Hematopoietic multipotent progenitor cell treated with erythropoietin and hydrocortisone succinate and interleukin-3 and kit ligand, for 8 days (in vitro differentiated cells): ENCODE measurements around the gene ABLIM2.

Experiments
- DNase-seq: peaks from one replicate; pipeline ENCODE4 v3.0.0-alpha.2; 2015

Gene ABLIM2

DNA sequence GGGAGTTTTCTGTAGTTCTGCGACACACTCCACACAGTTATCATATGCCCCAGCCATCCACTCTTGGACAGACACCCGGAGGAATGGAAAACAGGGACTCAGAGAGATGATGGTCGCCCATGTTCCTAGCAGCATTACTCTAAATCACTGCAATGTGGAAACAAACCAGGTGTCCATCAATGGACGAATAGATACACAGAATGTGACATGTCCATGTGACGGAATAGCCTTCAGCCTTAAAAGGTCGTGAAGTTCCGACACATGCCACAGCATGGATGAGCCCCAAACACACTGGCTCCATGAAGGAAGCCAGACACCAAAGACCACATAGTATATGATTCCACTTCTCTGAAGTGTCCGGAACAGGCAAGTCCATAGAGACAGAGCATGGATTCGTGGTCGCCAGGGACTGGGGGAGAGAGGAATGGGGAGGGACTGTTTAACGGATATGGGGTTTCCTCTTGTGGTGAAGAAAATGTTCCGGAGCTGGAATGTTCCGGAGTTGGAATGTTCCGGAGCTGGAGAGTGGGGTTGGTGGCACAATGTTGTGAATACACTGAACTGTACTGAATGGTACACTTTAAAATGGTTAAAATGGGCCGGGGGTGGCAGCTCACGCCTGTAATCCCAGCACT is 190.2 kb downstream of the ABLIM2 start:
- DNase-seq = no peak

GRCh38 chr4:7967501-7968261 is 190.9 kb downstream of the ABLIM2 start:
- no peak for DNase-seq

- DNase-seq = no peak
Observed at GRCh38 chr4:7967063-7967440, 191.6 kb downstream of the ABLIM2 start.

GRCh38 chr4:7966281-7967062 is 192.1 kb downstream of the ABLIM2 start:
- no peak for DNase-seq

GRCh38 chr4:7964890-7965662 is 193.5 kb downstream of the ABLIM2 start:
- no peak for DNase-seq

GRCh38 chr4:7964459-7964858 is 194.2 kb downstream of the ABLIM2 start:
- no peak for DNase-seq

DNA sequence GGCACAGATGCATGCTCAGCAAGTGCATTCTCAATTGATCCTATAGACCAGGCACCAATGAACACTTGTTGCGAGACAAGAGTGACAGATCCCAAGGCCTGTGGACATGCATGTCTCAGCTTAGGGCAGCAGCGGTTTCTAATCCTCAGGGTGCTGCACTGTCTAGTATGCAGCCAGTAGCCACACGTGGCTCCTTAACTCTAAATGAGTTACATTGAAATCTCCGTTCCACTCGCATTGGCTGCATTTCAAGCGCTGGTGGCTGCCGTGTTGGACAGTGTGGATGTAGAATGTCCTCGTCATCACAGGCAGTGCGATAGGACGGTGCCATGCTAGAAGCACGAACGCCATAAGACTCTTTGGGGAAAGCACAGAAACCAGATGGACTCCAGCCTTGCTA is 194.9 kb downstream of the ABLIM2 start:
- no peak for DNase-seq

DNA sequence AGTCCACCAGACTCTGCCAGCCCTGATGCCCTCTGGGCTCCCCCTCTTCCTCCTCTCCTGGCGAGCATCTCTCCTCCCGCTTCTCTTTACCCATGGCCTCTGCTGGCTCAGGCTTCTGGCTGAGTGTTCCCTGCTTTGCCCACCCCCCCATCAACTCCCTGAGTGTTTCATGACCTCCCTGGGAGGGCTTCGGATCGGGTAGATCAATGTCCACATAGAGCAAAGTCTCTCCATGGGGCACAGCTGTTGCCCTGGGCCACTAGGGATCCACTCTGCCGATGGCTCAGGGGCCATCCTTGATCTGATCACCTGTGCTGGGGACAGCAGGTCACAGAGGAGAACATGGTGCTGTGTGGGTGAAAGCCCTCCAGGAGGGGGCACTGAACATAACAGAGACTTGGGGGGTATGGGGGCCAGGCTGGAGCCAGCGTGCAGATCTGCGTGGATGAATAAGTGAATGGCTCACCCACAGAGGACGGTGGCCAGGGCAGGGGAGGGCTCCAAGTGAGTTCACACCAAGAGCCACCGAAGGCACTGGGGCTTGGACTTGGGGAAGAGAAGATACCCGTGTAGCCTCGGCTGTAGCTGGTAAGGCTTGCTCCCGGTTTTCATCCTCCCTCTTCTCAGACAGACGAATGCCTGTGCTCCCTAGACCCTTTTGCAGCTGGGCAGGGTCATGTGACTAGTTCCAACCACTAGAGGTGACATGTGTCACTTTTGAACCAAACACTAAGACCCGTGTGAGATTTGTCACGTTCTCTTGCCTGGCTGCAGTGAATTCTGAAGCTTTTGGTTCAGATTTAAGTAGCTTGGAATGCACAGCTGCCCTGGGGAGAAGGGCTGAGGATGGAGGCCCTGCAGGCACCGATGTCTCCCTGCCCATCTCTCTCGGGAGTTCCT is 195.8 kb downstream of the ABLIM2 start:
- DNase-seq = no peak

GRCh38 chr4:7960790-7961655 is 197.6 kb downstream of the ABLIM2 start:
- no peak for DNase-seq

DNA sequence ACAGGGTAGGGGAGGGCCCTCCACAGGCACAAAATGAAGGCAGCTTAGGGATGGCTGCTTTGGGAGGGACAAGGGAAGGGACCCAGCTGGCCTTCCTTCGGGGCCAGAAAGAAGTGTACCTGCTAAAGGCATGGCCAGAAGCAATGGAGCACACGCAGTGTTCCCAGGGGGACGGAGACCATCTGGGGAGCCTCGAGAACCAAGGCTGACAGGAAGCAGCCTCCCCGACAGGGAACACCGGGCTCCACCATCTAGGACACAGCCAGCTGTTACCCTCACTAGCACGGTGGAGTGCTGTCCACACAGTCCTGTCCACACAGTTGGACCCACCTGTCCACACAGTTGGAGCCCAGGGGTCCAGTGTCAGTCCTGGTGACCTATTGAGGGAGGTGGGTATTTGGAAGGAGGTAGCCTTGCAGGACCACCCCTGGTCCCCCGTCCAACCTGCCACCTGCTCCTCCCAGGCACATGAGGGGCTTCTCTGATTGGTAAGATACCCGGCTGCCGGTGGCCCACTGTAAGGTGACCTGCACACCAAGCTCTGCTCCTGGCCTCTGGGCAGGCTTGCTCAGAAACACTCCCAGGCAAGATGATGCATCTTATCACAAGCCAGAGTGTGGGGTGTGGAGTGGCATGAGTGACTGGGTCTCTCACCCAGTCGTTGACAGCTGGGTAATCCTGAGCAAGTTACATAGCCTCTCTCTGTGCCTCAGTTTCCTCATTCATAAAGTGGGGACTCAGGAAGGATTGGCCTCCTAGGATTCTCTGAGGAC is 198.4 kb downstream of the ABLIM2 start:
- no peak for DNase-seq

- DNase-seq = no peak
Observed at GRCh38 chr4:7959078-7959477, 199.5 kb downstream of the ABLIM2 start.

GRCh38 chr4:7956934-7957656 is 201.5 kb downstream of the ABLIM2 start:
- DNase-seq = no peak

- DNase-seq = no peak
Observed at GRCh38 chr4:7956270-7956808, 202.3 kb downstream of the ABLIM2 start.

DNA sequence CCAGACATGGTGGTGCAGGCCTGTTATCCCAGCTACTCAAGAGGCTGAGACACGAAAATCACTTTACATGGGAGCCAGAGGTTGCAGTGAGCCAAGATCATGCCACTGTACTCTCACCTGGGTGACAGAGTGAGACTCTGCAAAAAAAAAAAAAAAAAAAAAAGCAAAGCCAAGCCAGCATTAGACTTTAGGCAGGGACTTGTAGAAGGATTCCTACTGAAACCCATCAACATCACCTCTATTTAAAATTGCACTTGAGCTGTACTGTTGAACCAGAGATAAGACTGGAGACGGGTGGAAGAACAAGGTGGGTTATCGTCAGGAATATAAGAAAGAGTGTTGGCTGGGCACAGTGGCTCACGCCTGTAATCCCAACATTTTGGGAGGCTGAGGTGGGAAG is 203.2 kb downstream of the ABLIM2 start:
- no peak for DNase-seq

DNA sequence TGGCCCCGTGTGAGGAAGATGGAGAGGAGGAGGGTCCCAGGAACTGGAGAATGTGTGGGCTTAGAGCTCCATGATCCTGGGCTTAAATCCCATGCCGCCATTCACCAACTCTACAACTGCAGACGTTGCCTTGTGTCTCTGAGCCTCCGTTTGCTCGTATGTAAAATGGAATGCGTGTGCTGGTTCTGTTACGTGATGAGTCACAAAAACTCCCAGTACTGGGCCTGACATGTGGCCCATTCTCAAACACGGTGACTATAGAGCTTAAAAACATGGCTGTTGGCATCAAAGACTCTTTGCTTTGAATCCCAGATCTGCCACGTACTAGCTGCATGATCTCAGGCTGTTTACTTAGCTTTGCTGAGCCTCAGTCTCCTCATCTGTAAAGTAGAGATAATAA is 206.0 kb downstream of the ABLIM2 start:
- DNase-seq = no peak

GRCh38 chr4:7950301-7951092 is 208.1 kb downstream of the ABLIM2 start:
- no peak for DNase-seq

GRCh38 chr4:7949759-7950158 is 208.9 kb downstream of the ABLIM2 start:
- no peak for DNase-seq

- no peak for DNase-seq
Observed at GRCh38 chr4:7947927-7948326, 210.7 kb downstream of the ABLIM2 start.
